Stimulated activated CD4-positive, alpha-beta T cell treated with anti-CD3 and anti-CD28 coated beads, TNF-alpha, amount 100 ng/mL, for 48 hours (primary cell): ENCODE data around the gene GCK.

ENCODE experiments used
- DNase-seq, 3 donors: peaks; one replicate each; pipeline ENCODE4 v3.0.0-alpha.2; 2020; ENCODE audit warnings: low read depth in 3 of 3

GCK gene

GRCh38 chr7:44104860-44105771, 84.1 kb downstream of the GCK start:
- no peak for DNase-seq

GRCh38 chr7:44103923-44104859, 85.0 kb downstream of the GCK start, which contains the start of gene AEBP1:
TSS of gene AEBP1 (plus strand) at chr7:44104345. CDS start at chr7:44104666, 321 bp downstream.
- DNase-seq, result no peak

DNA sequence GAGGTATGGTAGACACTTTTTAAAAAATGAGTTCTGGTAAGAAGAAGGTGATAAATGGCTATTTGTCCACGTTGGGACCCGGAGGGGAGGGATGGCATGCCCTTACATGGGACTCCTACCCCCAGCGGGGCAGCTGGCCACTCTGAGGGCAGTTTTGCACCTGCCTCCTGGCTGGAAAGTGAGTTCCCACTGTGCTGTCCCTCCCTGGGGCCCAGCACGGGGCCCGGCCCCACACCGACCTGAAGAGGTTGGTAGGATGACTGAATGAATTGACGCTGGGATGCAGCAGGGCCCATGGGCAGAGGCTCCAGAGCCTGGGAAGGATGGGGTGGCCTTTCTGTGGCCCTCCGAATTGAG, 85.7 kb downstream of the GCK start:
- no peak for DNase-seq

- DNase-seq, result no peak
Measured at GRCh38 chr7:44102846-44103565, 86.2 kb downstream of the GCK start.

- no peak for DNase-seq
Measured at GRCh38 chr7:44101966-44102845, 87.0 kb downstream of the GCK start.

- DNase-seq, result no peak
Measured at GRCh38 chr7:44101303-44101965, 87.8 kb downstream of the GCK start.

DNA sequence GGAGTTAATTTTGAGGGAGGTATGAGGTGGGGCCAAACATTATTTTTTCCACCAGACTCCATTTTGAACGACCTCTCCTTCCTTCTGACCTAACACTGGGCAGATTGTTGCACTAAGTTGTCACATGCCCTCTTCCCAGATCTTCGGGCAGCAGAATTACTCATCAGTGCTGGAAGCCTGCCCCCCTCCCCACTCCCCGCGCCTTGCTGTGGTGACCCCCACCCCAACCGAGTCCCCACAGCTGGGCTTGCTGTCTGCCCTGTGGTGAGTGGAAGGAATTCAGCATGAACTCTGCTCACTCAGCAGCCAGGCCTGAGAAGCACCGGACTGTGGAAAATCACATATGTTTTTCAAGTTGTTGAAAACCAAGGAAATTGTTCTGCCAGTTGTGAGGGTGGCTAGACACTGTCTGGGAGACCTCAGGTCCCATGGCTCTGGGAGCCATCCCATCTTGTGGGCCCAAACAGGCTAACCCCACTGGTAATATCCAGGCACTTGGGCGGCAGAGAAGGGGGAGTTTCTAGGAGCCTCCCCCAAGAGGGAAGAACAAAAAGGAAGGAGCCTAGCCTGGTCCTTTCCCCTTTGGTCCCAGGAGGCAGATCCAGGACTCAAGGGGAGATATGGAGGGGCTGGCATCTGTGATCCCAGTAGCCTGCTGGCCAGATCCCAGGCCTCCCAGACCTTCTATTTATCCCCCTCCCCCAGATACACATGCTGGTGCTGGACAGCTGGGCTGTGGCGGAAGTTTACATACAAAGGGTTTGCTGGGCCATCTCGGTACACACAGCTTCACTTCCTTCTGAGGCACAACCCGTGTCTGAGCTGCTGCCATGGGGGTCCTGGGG, 88.6 kb downstream of the GCK start:
- DNase-seq, result no peak

- no peak for DNase-seq
Measured at GRCh38 chr7:44099669-44100068, 89.6 kb downstream of the GCK start.

DNA sequence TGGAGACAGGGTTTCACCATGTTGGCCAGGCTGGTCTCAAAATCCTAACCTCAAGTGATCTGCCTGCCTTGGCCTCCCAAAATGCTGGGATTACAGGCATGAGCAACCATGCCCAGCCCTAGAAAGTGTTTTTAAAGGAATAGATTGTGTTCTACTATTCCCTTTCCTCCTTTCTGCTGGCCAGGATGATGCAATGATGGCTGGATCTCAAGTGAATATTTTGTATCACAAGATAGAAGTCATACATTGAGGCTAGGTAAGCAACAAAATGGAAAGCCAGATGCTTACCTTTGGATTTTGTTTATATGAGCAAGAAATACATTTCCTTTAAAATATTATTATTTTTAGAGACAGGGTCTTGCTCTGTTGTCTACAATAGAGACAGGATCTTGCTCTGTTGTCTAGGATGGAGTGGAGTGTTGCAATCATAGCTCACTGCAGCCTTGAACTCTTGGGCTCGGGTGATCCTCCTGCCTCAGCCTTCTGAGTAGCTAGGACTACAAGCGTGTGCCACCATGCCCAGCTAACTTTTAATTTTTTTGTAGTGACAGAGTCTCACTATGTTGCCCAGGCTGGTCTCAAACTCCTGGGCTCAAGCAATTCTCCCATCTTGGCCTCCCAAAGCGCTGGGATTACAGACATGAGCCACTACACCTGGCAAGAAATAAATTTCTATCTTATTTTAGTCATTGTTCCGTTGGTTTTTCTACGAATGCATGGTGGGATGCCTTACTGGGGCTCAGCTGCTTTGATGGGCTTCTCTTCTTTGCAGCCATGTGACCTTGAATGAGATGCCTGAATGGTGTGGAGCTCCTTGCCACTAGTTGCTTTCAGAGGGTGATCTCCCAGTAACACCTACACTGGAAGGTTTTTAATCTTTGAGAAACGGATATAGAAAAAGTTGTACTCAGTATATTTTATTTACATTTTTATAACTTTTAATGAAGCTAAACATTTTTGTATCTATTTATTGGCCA, 90.9 kb downstream of the GCK start:
- no peak for DNase-seq

GRCh38 chr7:44097064-44097932, 91.9 kb downstream of the GCK start:
- no peak for DNase-seq

- DNase-seq, result no peak
Measured at GRCh38 chr7:44096326-44096881, 92.8 kb downstream of the GCK start.

GRCh38 chr7:44095781-44096180, 93.5 kb downstream of the GCK start:
- DNase-seq, result no peak

- no peak for DNase-seq
Measured at GRCh38 chr7:44094883-44095592, 94.2 kb downstream of the GCK start.

DNA sequence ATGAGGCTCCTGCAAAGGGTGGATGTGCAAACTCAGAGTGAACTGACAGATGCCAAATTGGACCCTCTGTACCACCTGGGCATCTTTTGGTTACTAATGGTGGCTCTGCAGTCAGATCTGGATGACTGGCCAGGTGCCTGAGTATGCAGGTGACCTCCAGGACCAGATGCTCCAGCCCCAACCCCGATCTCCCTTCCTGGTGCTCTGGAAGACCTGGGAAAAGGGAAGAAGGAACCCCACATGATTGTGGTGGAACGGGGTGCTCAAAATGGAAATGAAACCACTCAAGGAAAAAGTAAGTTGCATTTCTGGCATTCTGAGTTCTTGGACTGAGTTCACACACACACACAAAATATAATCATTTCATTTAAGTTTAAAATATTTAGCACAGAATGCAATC, 94.9 kb downstream of the GCK start:
- DNase-seq, result no peak
